B cell (primary cell): ENCODE results near the gene PCGF5.

Source experiments
- EZH2 ChIP-seq: IDR thresholded peaks from 2 replicates; pipeline ENCODE4 v1.6.1; 2012; ENCODE audit warnings: borderline replicate concordance, low read depth, mild to moderate bottlenecking, moderate library complexity, low read length; ENCODE audit not compliant: insufficient read depth, poor library complexity, severe bottlenecking
- TF ChIP-seq, protein P1 (sequence below): fragments of 200-600 bp; IDR thresholded peaks from one replicate; pipeline ENCODE4 v1.8.0; 2022; ENCODE audit warnings: antibody characterized with exemption, mild to moderate bottlenecking

DNA sequence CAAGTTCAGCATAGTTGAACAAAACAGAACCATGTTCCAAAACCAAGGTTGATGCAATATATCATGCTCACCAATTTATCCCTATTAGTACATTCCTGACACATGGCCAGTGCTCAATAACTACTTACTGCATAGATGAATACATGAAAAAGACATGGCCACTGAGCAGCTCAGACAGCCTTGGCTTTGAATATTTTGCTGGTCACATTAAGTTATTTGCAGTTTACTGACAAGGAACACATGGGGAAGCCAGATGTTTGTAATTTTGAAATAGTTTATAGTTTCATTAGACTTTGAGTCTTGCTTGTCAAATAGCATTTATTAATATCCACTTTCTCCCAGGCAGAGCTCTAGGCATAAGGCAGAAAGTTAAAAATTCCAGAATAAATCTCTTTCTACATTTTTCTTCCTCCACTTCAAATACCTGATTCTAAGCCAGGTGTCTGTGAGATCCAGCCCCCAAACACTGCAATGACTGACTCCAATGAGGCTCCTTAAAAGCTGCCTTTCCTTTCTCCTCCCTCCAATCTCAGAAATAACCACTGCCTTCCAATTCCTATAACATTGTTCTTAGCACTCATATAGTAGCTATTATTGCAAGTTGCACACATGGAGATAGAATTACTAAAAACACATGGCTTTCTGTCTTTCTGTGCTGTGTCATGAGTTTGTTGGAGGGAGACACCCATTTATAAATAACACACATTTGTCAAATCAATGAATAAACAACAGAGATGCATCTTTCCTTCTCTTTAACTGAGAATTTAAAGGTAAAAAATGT lies 91.3 kb downstream of the PCGF5 start:
- TF ChIP-seq, protein P1, sequence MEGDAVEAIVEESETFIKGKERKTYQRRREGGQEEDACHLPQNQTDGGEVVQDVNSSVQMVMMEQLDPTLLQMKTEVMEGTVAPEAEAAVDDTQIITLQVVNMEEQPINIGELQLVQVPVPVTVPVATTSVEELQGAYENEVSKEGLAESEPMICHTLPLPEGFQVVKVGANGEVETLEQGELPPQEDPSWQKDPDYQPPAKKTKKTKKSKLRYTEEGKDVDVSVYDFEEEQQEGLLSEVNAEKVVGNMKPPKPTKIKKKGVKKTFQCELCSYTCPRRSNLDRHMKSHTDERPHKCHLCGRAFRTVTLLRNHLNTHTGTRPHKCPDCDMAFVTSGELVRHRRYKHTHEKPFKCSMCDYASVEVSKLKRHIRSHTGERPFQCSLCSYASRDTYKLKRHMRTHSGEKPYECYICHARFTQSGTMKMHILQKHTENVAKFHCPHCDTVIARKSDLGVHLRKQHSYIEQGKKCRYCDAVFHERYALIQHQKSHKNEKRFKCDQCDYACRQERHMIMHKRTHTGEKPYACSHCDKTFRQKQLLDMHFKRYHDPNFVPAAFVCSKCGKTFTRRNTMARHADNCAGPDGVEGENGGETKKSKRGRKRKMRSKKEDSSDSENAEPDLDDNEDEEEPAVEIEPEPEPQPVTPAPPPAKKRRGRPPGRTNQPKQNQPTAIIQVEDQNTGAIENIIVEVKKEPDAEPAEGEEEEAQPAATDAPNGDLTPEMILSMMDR: no peak
- no peak for TF ChIP-seq EZH2
